Measurements from ENCODE around the gene NINJ2. TPM values are rescaled to one million over a fixed set of nuclear protein-coding genes. Genes with fewer than 3 reads are reported as not detected.

NINJ2 gene
- total and polyA plus RNA-seq, 10 of the 15 experiments (the other 5 are each of a cell fraction or from before 2014, with no cell fraction given): 8.9 to 51.6 (median 21.3) TPM

DNA sequence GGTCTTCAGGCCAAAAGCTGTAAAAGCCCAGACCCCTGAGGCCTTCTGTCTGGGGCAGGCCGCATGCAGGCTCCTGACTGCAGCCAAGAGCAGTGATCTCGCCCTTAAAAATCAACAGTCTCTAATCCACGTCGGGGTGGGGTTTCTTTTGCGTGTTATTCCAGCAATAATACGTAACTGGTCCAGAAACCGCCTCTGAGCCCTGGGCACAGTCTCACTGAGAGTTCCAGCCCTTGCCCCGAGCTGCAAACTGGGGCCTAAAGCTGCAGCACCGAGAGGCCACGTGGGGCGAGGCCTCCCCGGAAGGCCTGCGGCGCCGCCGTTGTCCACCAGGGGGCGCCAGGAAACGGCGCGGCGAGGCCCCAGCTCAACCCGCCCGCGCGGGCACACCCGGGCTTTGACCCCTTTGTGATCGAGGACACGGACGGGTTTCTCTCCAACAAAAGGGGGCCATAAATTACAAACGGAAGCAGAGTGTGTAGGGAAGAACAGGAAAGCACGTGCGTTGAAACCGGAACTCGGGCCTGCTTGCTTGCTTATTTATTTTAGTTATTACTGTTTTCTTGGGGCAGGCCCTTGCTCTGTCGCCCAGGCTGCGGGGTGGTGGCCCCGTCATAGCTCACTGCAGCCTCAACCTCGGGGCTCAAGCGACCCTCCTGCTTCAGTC, 87.2 kb downstream of the NINJ2 start:
- FAIRE-seq (peak; percentile 49), DNase-seq (ENCODE audit: low read depth, low spot score) (peak; percentile 40), ATAC-seq (peak; percentile 99)
- Histone ChIP-seq H3K36me3 (ENCODE audit: control insufficient read depth in 2 of 2, insufficient read depth in 2 of 2, low read length in 1 of 2) (no peaks in the 10 kb centered on the region), H2AFZ (ENCODE audit: control insufficient read depth, low read depth, low read length) (peak overlapping the region; percentile 95), H3K79me2 (ENCODE audit: control insufficient read depth, insufficient read depth, low read length) (no peaks in the 10 kb centered on the region), H4K20me1 (ENCODE audit: control insufficient read depth, insufficient read depth) (no peaks in the 10 kb centered on the region), H3K9me3 (replicated peaks; ENCODE audit: control insufficient read depth, insufficient read depth, low read length) (no peaks in the 10 kb centered on the region), H3K4me2 (ENCODE audit: control insufficient read depth, insufficient read depth) (peak overlapping the region; percentile 46), H3K27ac (ENCODE audit: control insufficient read depth, insufficient read depth) (peak overlapping the region; percentile 26), H3K4me1 (ENCODE audit: control insufficient read depth, insufficient read depth, low read length) (peaks cover 10% of the 10 kb centered on the region), H3K4me3 (no peak overlapping the region), H3K9ac (ENCODE audit: control insufficient read depth, insufficient read depth, low read length) (peak overlapping the region; percentile 61; the same call in 1 of the 2 replicates), H3K27me3 (replicated peaks in 1 of 2; ENCODE audit: control insufficient read depth in 2 of 2, insufficient read depth in 2 of 2, low read length in 1 of 2) (no peaks in the 10 kb centered on the region)
- in situ Hi-C loops (cut with MboI) (loop anchor here (5.0 kb wide), 3 partner anchors 176 to 371 kb away; partner anchors contain the start of genes RAD52 and WNK1), intact Hi-C loops (cut with micrococcal nuclease; ENCODE audit: unreplicated experiment) (loop anchor here (1.0 to 2.0 kb wide), 3 partner anchors 99 to 238 kb away; no protein-coding TSS in a partner anchor)
- POLR2A ChIA-PET: interaction anchor here (0.5 to 2.7 kb wide), 5 partner anchors 50 to 362 kb away, joined by 3 to 14 read pairs (median 4); partner anchors contain the start of gene WNK1
- CTCF ChIA-PET: interaction anchor here (0.7 to 6.3 kb wide), 45 partner anchors 10 to 1007 kb away, joined by 3 to 77 read pairs (median 4); partner anchors contain the start of genes CCDC77, RAD52 and WNK1
- WGBS (ENCODE audit: insufficient coverage, insufficient replicate concordance, low lambda C conversion rate, missing lambda C conversion rate): 8% methylated on average over 37 of the region's 39 CpGs
- SMC1A ChIA-PET (ENCODE audit: uncharacterized antibody, unreplicated experiment): interaction anchor here (0.8 to 5.5 kb wide), 24 partner anchors 22 to 517 kb away, joined by 3 to 39 read pairs (median 4); partner anchors contain the start of gene WNK1
- BruUV-seq (replicated peaks): no TSS peak
- RAD21 ChIA-PET (ENCODE audit: unreplicated experiment): interaction anchor here (0.5 to 4.3 kb wide), 31 partner anchors 24 to 1026 kb away, joined by 3 to 51 read pairs (median 4); partner anchors contain the start of genes RAD52 and WNK1
- TF ChIP-seq SUZ12 (IDR thresholded peaks at IDR 0.05; ENCODE audit: unreplicated experiment) (no peak), TCF3 (IDR thresholded peaks at IDR 0.05; ENCODE audit: borderline replicate concordance, insufficient read depth, low read depth, low read length) (peak; percentile 68; the same call in 1 of the 2 replicates), FOXK2 (IDR thresholded peaks at IDR 0.05) (no peak), SIN3A (IDR thresholded peaks at IDR 0.05; ENCODE audit: low read depth, low read length) (0 out of 2 replicates have a peak, but pooled peaks have one; percentile 28), HCFC1 (IDR thresholded peaks at IDR 0.05; ENCODE audit: low read length) (no peak), ELK1 (IDR thresholded peaks at IDR 0.05; ENCODE audit: low read depth, low read length) (no peak), RUNX3 (IDR thresholded peaks at IDR 0.05; ENCODE audit: low read length) (no peak)
- TF ChIP-seq, protein P1, sequence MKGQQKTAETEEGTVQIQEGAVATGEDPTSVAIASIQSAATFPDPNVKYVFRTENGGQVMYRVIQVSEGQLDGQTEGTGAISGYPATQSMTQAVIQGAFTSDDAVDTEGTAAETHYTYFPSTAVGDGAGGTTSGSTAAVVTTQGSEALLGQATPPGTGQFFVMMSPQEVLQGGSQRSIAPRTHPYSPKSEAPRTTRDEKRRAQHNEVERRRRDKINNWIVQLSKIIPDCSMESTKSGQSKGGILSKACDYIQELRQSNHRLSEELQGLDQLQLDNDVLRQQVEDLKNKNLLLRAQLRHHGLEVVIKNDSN (IDR thresholded peaks at IDR 0.05; ENCODE audit: borderline replicate concordance, extremely low read length, insufficient read depth, low read depth, low read length): peak; percentile 89
- TF ChIP-seq, protein P2, sequence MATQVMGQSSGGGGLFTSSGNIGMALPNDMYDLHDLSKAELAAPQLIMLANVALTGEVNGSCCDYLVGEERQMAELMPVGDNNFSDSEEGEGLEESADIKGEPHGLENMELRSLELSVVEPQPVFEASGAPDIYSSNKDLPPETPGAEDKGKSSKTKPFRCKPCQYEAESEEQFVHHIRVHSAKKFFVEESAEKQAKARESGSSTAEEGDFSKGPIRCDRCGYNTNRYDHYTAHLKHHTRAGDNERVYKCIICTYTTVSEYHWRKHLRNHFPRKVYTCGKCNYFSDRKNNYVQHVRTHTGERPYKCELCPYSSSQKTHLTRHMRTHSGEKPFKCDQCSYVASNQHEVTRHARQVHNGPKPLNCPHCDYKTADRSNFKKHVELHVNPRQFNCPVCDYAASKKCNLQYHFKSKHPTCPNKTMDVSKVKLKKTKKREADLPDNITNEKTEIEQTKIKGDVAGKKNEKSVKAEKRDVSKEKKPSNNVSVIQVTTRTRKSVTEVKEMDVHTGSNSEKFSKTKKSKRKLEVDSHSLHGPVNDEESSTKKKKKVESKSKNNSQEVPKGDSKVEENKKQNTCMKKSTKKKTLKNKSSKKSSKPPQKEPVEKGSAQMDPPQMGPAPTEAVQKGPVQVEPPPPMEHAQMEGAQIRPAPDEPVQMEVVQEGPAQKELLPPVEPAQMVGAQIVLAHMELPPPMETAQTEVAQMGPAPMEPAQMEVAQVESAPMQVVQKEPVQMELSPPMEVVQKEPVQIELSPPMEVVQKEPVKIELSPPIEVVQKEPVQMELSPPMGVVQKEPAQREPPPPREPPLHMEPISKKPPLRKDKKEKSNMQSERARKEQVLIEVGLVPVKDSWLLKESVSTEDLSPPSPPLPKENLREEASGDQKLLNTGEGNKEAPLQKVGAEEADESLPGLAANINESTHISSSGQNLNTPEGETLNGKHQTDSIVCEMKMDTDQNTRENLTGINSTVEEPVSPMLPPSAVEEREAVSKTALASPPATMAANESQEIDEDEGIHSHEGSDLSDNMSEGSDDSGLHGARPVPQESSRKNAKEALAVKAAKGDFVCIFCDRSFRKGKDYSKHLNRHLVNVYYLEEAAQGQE (IDR thresholded peaks at IDR 0.05; ENCODE audit: low read depth, low read length): no peak
- TF ChIP-seq, protein P3, sequence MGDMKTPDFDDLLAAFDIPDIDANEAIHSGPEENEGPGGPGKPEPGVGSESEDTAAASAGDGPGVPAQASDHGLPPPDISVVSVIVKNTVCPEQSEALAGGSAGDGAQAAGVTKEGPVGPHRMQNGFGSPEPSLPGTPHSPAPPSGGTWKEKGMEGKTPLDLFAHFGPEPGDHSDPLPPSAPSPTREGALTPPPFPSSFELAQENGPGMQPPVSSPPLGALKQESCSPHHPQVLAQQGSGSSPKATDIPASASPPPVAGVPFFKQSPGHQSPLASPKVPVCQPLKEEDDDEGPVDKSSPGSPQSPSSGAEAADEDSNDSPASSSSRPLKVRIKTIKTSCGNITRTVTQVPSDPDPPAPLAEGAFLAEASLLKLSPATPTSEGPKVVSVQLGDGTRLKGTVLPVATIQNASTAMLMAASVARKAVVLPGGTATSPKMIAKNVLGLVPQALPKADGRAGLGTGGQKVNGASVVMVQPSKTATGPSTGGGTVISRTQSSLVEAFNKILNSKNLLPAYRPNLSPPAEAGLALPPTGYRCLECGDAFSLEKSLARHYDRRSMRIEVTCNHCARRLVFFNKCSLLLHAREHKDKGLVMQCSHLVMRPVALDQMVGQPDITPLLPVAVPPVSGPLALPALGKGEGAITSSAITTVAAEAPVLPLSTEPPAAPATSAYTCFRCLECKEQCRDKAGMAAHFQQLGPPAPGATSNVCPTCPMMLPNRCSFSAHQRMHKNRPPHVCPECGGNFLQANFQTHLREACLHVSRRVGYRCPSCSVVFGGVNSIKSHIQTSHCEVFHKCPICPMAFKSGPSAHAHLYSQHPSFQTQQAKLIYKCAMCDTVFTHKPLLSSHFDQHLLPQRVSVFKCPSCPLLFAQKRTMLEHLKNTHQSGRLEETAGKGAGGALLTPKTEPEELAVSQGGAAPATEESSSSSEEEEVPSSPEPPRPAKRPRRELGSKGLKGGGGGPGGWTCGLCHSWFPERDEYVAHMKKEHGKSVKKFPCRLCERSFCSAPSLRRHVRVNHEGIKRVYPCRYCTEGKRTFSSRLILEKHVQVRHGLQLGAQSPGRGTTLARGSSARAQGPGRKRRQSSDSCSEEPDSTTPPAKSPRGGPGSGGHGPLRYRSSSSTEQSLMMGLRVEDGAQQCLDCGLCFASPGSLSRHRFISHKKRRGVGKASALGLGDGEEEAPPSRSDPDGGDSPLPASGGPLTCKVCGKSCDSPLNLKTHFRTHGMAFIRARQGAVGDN (IDR thresholded peaks at IDR 0.05): peak; percentile 94

Data from GM12878 (cell line).